CD4-positive, alpha-beta memory T cell (primary cell): ENCODE data around the gene MTUS2. TPM values are rescaled to one million over a fixed set of nuclear protein-coding genes. Genes with fewer than 3 reads are reported as not detected.

Experiments
- CTCF ChIA-PET: fragments of 350-600 bp; sonication (Branson Sonifier 250); formaldehyde crosslinking; loops from one replicate; lab custom pipeline; 2021; ENCODE audit warnings: inconsistent platforms; ENCODE audit not compliant: partially characterized antibody; lab: Charles Lee
- POLR2A ChIA-PET: fragments of 350-600 bp; sonication (Branson Sonifier 250); formaldehyde crosslinking; loops from one replicate; lab custom pipeline; 2021; ENCODE audit not compliant: partially characterized antibody; lab: Charles Lee
- DNase-seq, 5 donors: peaks; one replicate each; pipeline versions ENCODE4 v3.0.0 to v3.0.0-alpha.2; 2020 to 2022; ENCODE audit warnings: mixed read lengths in 1 of 5
- H3K27ac ChIP-seq: one replicate; pipeline ENCODE4 v1.7.0; 2013; ENCODE audit warnings: low read depth, low read length
- H3K27me3 ChIP-seq: 2 replicates; pipeline ENCODE4 v1.7.0; 2013; ENCODE audit warnings: mild to moderate bottlenecking, low read length, moderate library complexity; ENCODE audit not compliant: insufficient read depth
- H3K36me3 ChIP-seq: 2 replicates; pipeline ENCODE4 v1.7.0; 2013; ENCODE audit warnings: mild to moderate bottlenecking, low read length, moderate library complexity; ENCODE audit not compliant: insufficient read depth
- H3K4me1 ChIP-seq: 2 replicates; pipeline ENCODE4 v1.7.0; 2013; ENCODE audit warnings: mild to moderate bottlenecking, low read length, moderate library complexity; ENCODE audit not compliant: insufficient read depth
- H3K4me3 ChIP-seq, 2 donors: one replicate each; pipeline ENCODE4 v1.7.0; 2013; ENCODE audit warnings: low read length in 2 of 2, mild to moderate bottlenecking in 1 of 2
- H3K9me3 ChIP-seq, 2 donors: one replicate each; pipeline ENCODE4 v1.7.0; 2013; ENCODE audit warnings: low read length in 2 of 2, control low read depth in 1 of 2; ENCODE audit not compliant: control insufficient read depth in 1 of 2
- H3K27ac Mint-ChIP-seq, 7 donors: one replicate each; pipeline ENCODE4 v1.8.0; 2020 to 2021; ENCODE audit warnings: mixed read lengths in 7 of 7, mild to moderate bottlenecking in 6 of 7, inconsistent platforms in 3 of 7, moderate library complexity in 3 of 7
- H3K27me3 Mint-ChIP-seq, 2 donors: one replicate each; pipeline ENCODE4 v1.8.0; 2020 to 2021; ENCODE audit warnings: mixed read lengths in 2 of 2
- H3K36me3 Mint-ChIP-seq, 2 donors: one replicate each; pipeline ENCODE4 v1.8.0; 2020 to 2021; ENCODE audit warnings: mixed read lengths in 2 of 2, inconsistent platforms in 1 of 2, mild to moderate bottlenecking in 1 of 2
- H3K4me1 Mint-ChIP-seq, 4 donors: one replicate each; pipeline ENCODE4 v1.8.0; 2020 to 2021; ENCODE audit warnings: mixed read lengths in 4 of 4, mild to moderate bottlenecking in 1 of 4
- H3K4me3 Mint-ChIP-seq, 8 donors: one replicate each; pipeline ENCODE4 v1.8.0; 2020 to 2021; ENCODE audit warnings: mixed read lengths in 8 of 8, mild to moderate bottlenecking in 7 of 8, moderate library complexity in 6 of 8, inconsistent platforms in 3 of 8
- H3K9me3 Mint-ChIP-seq, 8 donors: one replicate each; pipeline ENCODE4 v1.8.0; 2020 to 2021; ENCODE audit warnings: mixed read lengths in 8 of 8, mild to moderate bottlenecking in 5 of 8, inconsistent platforms in 3 of 8, moderate library complexity in 1 of 8
- intact Hi-C: fragments of 100-400 bp; cut with micrococcal nuclease; formaldehyde crosslinking; loops from one replicate; pipeline ENCODE4 v1.15.1; 2023
- polyA plus RNA-seq, 2 donors: library from polyadenylated mRNA; unstranded; fragments of 300-500 nt; fragmentation: Illumina TruSeq; gene quantifications; one replicate each; pipeline ENCODE4 v1.2.3, GENCODE V29; 2021
- total RNA-seq, 2 experiments: library from RNA; stranded (reverse); gene quantifications; one replicate each; pipeline ENCODE4 v1.2.3, GENCODE V29; 2021

MTUS2 gene
- total and polyA plus RNA-seq, 4 experiments from 2014 or later: 0.12 to 1.1 (median 0.60) TPM

- intact Hi-C loops: no loop called here
- no peak overlapping the region for H3K27ac Mint-ChIP-seq
- no peaks in the 10 kb centered on the region for H3K9me3 ChIP-seq
- H3K36me3 Mint-ChIP-seq: no peaks in the 10 kb centered on the region
- no peaks in the 10 kb centered on the region for H3K27me3 ChIP-seq
- no peaks in the 10 kb centered on the region for H3K4me1 Mint-ChIP-seq
- peaks cover 2 to 7% of the 10 kb centered on the region in 2 donors for H3K27me3 Mint-ChIP-seq
- H3K4me1 ChIP-seq: no peaks in the 10 kb centered on the region
- no peak for DNase-seq
- ChIA-PET CTCF (no interaction called here), POLR2A (no interaction called here)
- no peak overlapping the region for H3K4me3 Mint-ChIP-seq
- H3K27ac ChIP-seq: no peak overlapping the region
- H3K36me3 ChIP-seq: no peaks in the 10 kb centered on the region
- H3K4me3 ChIP-seq: no peak overlapping the region
- H3K9me3 Mint-ChIP-seq: no peaks in the 10 kb centered on the region
These were observed 618.6 kb downstream of the MTUS2 start for GRCh38 chr13:29438769-29439168.

- CTCF ChIA-PET: no interaction called here
- intact Hi-C loops: no loop called here
- H3K27me3 ChIP-seq: no peaks in the 10 kb centered on the region
These were observed 619.7 kb downstream of the MTUS2 start for GRCh38 chr13:29439601-29440388.

GRCh38 chr13:29441306-29441705 lies 621.2 kb downstream of the MTUS2 start:
- Histone ChIP-seq H3K4me1 (no peaks in the 10 kb centered on the region), H3K36me3 (no peaks in the 10 kb centered on the region), H3K27ac (no peak overlapping the region), H3K9me3 (no peaks in the 10 kb centered on the region), H3K27me3 (no peaks in the 10 kb centered on the region), H3K4me3 (no peak overlapping the region)
- POLR2A ChIA-PET: no interaction called here
- Mint-ChIP-seq H3K9me3 (no peaks in the 10 kb centered on the region), H3K4me3 (no peak overlapping the region), H3K27ac (no peak overlapping the region), H3K36me3 (no peaks in the 10 kb centered on the region), H3K4me1 (no peaks in the 10 kb centered on the region), H3K27me3 (peaks cover 2 to 11% of the 10 kb centered on the region in 2 donors)
- intact Hi-C loops: no loop called here
- DNase-seq: no peak
- CTCF ChIA-PET: interaction anchor here (1.4 kb wide), 1 partner anchor 14 kb away, joined by 3 read pairs; no protein-coding TSS in a partner anchor

More at GRCh38 chr13:29439601-29440388, 619.7 kb downstream of the MTUS2 start:
- no peaks in the 10 kb centered on the region for H3K4me1 ChIP-seq
- H3K27me3 Mint-ChIP-seq: peaks cover 3 to 9% of the 10 kb centered on the region in 2 donors
- no peak overlapping the region for H3K4me3 ChIP-seq
- DNase-seq: no peak
- H3K4me1 Mint-ChIP-seq: no peaks in the 10 kb centered on the region
- H3K36me3 Mint-ChIP-seq: no peaks in the 10 kb centered on the region
- H3K9me3 ChIP-seq: no peaks in the 10 kb centered on the region
- no peaks in the 10 kb centered on the region for H3K9me3 Mint-ChIP-seq
- POLR2A ChIA-PET: no interaction called here
- H3K27ac ChIP-seq: no peak overlapping the region
- no peak overlapping the region for H3K4me3 Mint-ChIP-seq
- no peaks in the 10 kb centered on the region for H3K36me3 ChIP-seq
- no peak overlapping the region for H3K27ac Mint-ChIP-seq

- ChIA-PET CTCF (no interaction called here), POLR2A (no interaction called here)
- Mint-ChIP-seq H3K4me1 (no peaks in the 10 kb centered on the region), H3K9me3 (no peaks in the 10 kb centered on the region), H3K4me3 (no peak overlapping the region), H3K27me3 (peaks cover 6 to 20% of the 10 kb centered on the region in 2 donors), H3K36me3 (no peaks in the 10 kb centered on the region), H3K27ac (no peak overlapping the region)
- Histone ChIP-seq H3K9me3 (no peaks in the 10 kb centered on the region), H3K27me3 (no peaks in the 10 kb centered on the region), H3K36me3 (no peaks in the 10 kb centered on the region), H3K4me1 (no peaks in the 10 kb centered on the region), H3K4me3 (no peak overlapping the region), H3K27ac (no peak overlapping the region)
- DNase-seq: no peak
- intact Hi-C loops: no loop called here
These were observed 625.9 kb downstream of the MTUS2 start for GRCh38 chr13:29446016-29446415.

- ChIA-PET CTCF (no interaction called here), POLR2A (no interaction called here)
- intact Hi-C loops: no loop called here
- Histone ChIP-seq H3K36me3 (no peaks in the 10 kb centered on the region), H3K27me3 (no peaks in the 10 kb centered on the region), H3K9me3 (no peaks in the 10 kb centered on the region), H3K27ac (no peak overlapping the region), H3K4me1 (no peaks in the 10 kb centered on the region), H3K4me3 (no peak overlapping the region)
- Mint-ChIP-seq H3K27me3 (peaks cover 6 to 16% of the 10 kb centered on the region in 2 donors), H3K36me3 (no peaks in the 10 kb centered on the region), H3K9me3 (no peaks in the 10 kb centered on the region), H3K27ac (no peak overlapping the region), H3K4me1 (no peaks in the 10 kb centered on the region), H3K4me3 (no peak overlapping the region)
- no peak for DNase-seq
These were observed 628.0 kb downstream of the MTUS2 start for GRCh38 chr13:29448174-29448573.

- DNase-seq: no peak
- no peaks in the 10 kb centered on the region for H3K9me3 ChIP-seq
- peaks cover 8 to 17% of the 10 kb centered on the region in 2 donors for H3K27me3 Mint-ChIP-seq
- no peaks in the 10 kb centered on the region for H3K4me1 Mint-ChIP-seq
- intact Hi-C loops: no loop called here
- ChIA-PET POLR2A (no interaction called here), CTCF (no interaction called here)
- H3K36me3 Mint-ChIP-seq: no peaks in the 10 kb centered on the region
- no peak overlapping the region for H3K27ac Mint-ChIP-seq
- no peaks in the 10 kb centered on the region for H3K36me3 ChIP-seq
- no peaks in the 10 kb centered on the region for H3K9me3 Mint-ChIP-seq
- H3K27me3 ChIP-seq: no peaks in the 10 kb centered on the region
- no peaks in the 10 kb centered on the region for H3K4me1 ChIP-seq
- H3K4me3 ChIP-seq: no peak overlapping the region
- H3K4me3 Mint-ChIP-seq: no peak overlapping the region
- no peak overlapping the region for H3K27ac ChIP-seq
These were observed 629.6 kb downstream of the MTUS2 start for GRCh38 chr13:29449726-29450125.

- Histone ChIP-seq H3K36me3 (no peaks in the 10 kb centered on the region), H3K4me1 (no peaks in the 10 kb centered on the region), H3K27ac (no peak overlapping the region), H3K4me3 (no peak overlapping the region), H3K9me3 (no peaks in the 10 kb centered on the region), H3K27me3 (no peaks in the 10 kb centered on the region)
- Mint-ChIP-seq H3K27ac (no peak overlapping the region), H3K27me3 (peaks cover 10 to 14% of the 10 kb centered on the region in 2 donors), H3K36me3 (no peaks in the 10 kb centered on the region), H3K4me3 (no peak overlapping the region), H3K4me1 (peaks cover 0 to 1% (median 0%) of the 10 kb centered on the region in 4 donors), H3K9me3 (no peaks in the 10 kb centered on the region)
- intact Hi-C loops: no loop called here
- no peak for DNase-seq
- ChIA-PET POLR2A (no interaction called here), CTCF (no interaction called here)
These were observed 631.8 kb downstream of the MTUS2 start for GRCh38 chr13:29451976-29452375.
